SJCRH30 (cell line): ENCODE data around the gene PLA2G4E. TPM values are rescaled to one million over a fixed set of nuclear protein-coding genes. Genes with fewer than 3 reads are reported as not detected.

ENCODE experiments used
- DNase-seq, 2 experiments: peaks; one replicate each; pipeline ENCODE4 v3.0.0-alpha.2; 2015 to 2020
- H3K27ac ChIP-seq: fragments of 250-450 bp; sonication (Bioruptor Pico); 2 replicates; pipeline ENCODE4 v1.5.1; 2020; ENCODE audit warnings: mild to moderate bottlenecking, moderate library complexity
- H3K27me3 ChIP-seq: fragments of 250-450 bp; sonication (Bioruptor Pico); 2 replicates; pipeline ENCODE4 v1.5.1; 2020; ENCODE audit warnings: mild to moderate bottlenecking, moderate library complexity
- H3K36me3 ChIP-seq: fragments of 250-450 bp; sonication (Bioruptor Pico); 2 replicates; pipeline ENCODE4 v1.5.1; 2020; ENCODE audit warnings: mild to moderate bottlenecking, moderate library complexity
- H3K4me1 ChIP-seq: fragments of 250-450 bp; sonication (Bioruptor Pico); 2 replicates; pipeline ENCODE4 v1.5.1; 2020; ENCODE audit warnings: mild to moderate bottlenecking, moderate library complexity
- H3K4me3 ChIP-seq: fragments of 250-450 bp; sonication (Bioruptor Pico); 2 replicates; pipeline ENCODE4 v1.5.1; 2020; ENCODE audit warnings: mild to moderate bottlenecking, moderate library complexity
- H3K9me3 ChIP-seq: fragments of 250-450 bp; sonication (Bioruptor Pico); replicated peaks from 2 replicates; pipeline ENCODE4 v1.5.1; 2020; ENCODE audit warnings: mild to moderate bottlenecking, moderate library complexity
- total RNA-seq: library from RNA; depleted of rRNA; stranded (reverse); fragments of >200 nt; shearing (Covaris generic); gene quantifications from 2 replicates; pipeline ENCODE4 v1.2.3, GENCODE V29; 2014

PLA2G4E gene
- total RNA-seq, 1 experiment from 2014 or later: not detected

- Histone ChIP-seq H3K27me3 (no peaks in the 10 kb centered on the region), H3K36me3 (no peaks in the 10 kb centered on the region), H3K9me3 (no peaks in the 10 kb centered on the region), H3K4me1 (peaks cover 31% of the 10 kb centered on the region), H3K27ac (peak overlapping the region; percentile 31; the same call in 1 of the 2 replicates), H3K4me3 (peak overlapping the region; percentile 72)
- DNase-seq: peak in 1 of 2 experiments; percentile 29
Observed at GRCh38 chr15:41971895-41972252, 49.0 kb downstream of the PLA2G4E start.

DNA sequence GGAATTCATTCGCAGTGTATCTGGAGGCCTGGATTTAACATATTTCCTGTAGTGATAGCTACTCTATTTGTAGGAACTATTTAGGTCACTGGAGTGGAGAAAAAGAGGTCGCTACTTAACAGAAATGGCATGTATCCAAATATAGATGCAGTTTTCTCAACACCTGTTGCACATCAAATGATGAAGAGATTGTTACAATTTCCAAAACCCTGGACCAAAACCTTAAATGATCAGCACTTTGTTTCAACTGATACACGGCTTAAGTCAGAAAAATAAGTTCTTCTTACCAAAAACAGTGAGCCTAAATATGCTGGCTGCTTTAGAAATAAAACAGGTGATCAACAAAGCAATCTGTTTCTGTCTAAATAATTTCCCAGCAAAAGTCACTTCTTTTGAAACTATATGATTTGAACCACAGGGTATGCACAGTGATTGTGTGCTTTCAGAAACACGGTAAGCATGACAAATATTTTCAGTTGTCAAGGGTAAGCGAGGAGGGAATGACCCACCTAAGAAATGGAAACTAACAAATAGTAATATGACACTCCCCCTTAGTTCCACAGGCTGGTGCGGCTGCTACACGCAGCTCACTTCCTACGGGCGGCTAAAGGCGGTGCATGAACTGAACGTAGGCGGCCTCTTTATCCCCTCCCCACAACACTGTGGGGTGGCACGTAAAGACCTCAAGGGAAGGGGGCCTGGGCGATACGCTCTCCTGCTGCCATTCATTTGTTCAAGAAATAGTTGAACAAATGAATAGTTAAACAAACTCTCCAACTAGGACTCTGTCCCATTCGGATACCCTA is 49.5 kb downstream of the PLA2G4E start:
- Histone ChIP-seq H3K4me3 (peak overlapping the region; percentile 72), H3K27ac (peak overlapping the region; percentile 31; the same call in 1 of the 2 replicates), H3K4me1 (peaks cover 31% of the 10 kb centered on the region), H3K9me3 (no peaks in the 10 kb centered on the region), H3K36me3 (no peaks in the 10 kb centered on the region), H3K27me3 (no peaks in the 10 kb centered on the region)
- DNase-seq: peak; percentile 73 to 79

DNA sequence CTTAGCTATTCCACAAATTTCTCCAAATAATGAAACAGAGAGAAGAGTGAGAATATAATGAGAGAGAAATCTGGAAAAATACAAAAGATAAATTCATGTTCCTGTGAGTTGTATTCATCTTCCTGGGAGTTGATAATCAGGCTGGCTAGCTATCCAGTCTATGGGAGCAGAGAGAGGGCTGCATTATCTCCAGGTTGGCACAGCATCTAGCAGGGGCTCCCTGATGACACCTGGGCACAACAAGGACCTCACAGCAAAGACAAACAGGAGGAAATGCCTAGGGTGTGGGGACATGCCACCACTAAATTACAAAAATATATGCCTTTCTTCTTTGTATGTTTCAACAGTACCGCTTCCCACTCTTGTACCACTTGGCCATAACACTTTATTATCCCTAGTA is 50.4 kb downstream of the PLA2G4E start:
- Histone ChIP-seq H3K4me3 (peak overlapping the region; percentile 72), H3K36me3 (no peaks in the 10 kb centered on the region), H3K4me1 (peaks cover 38% of the 10 kb centered on the region), H3K27me3 (no peaks in the 10 kb centered on the region), H3K9me3 (no peaks in the 10 kb centered on the region), H3K27ac (no peak overlapping the region)
- DNase-seq: no peak

DNA sequence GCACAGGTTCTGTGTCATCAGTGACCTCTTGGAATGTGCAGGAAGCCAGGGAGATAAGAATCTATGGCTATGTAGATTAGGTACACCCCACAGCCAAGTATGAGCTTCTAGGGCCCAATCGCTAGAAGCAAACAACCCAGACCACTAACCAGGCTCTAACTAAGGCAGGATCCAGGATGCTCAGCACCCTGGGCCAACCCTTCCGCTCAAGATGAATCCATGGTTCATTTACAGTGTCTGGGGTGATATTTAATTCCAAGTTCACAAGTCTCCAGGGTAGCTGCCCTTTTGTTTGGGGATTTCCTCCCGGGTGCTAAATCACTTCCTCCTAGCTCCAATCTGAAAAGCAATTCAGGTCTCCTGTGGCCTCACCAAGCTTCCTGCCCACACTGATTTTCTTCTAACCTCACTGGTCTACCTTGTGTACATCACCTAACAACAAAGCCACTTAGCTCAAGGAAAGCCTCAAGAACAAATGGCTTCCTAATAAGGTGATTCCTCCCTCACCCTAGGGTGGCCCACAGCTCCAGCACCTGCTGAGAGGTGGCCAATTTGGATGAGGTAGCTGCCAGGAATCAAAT is 50.9 kb downstream of the PLA2G4E start:
- H3K27me3 ChIP-seq: no peaks in the 10 kb centered on the region
- H3K4me1 ChIP-seq: peaks cover 43% of the 10 kb centered on the region
- no peaks in the 10 kb centered on the region for H3K9me3 ChIP-seq
- H3K27ac ChIP-seq: no peak overlapping the region
- no peaks in the 10 kb centered on the region for H3K36me3 ChIP-seq
- DNase-seq: no peak
- H3K4me3 ChIP-seq: no peak overlapping the region

DNA sequence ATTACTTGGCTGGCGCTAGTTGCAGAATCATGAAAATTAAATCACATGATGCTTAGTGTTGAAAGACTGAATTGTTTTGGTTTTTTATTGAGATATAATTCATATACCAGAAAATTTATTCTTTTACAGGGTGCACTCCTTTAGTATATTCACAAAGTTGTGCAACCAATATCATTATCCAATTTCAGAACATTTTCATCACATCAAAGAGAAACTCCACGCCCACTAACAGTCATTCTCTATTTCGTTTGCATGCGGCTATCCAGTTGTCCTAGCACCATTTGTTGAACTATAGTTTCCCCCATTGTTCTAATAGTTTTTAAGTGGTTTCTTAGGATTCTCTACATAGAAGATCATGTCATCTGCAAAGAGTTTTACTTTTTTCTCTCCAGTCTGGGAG is 52.1 kb downstream of the PLA2G4E start:
- no peak for DNase-seq
- no peak overlapping the region for H3K4me3 ChIP-seq
- H3K9me3 ChIP-seq: no peaks in the 10 kb centered on the region
- H3K36me3 ChIP-seq: no peaks in the 10 kb centered on the region; the same call in 1 of the 2 replicates
- no peak overlapping the region for H3K27ac ChIP-seq
- H3K4me1 ChIP-seq: peaks cover 45% of the 10 kb centered on the region
- H3K27me3 ChIP-seq: no peaks in the 10 kb centered on the region

DNA sequence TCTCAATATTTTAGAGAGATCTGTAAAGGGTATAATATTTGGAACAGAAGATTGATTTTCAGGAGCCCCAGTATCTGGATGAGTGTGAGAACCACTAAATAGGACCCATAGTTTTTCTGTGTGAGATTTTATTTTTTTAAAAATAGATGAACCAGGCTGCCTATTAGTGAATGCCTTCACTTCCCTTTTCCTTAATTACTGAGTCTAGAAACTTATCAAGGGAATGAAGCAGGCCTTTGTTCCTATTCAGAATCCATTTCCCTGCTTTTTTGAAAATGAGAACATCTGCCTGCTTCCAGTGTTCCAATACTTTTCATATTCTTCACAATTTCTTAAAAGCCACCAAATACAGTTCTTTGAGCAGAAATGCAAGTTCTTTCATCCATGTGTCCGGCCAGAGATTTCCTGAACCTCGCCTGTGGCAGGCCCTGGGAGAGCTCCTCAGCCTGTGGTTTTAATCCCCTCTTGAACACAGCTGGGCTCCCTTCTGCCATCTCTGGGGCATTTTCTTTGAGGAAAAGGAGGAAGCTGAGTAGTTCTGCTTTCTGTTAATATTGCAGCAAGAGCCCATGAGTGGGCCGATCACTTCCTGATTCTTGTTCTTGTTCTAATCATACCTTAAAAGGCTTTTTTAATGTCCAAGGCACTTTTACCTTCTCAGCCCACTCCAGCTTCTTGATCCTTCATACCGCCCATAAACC is 53.2 kb downstream of the PLA2G4E start:
- no peaks in the 10 kb centered on the region for H3K9me3 ChIP-seq
- peaks cover 45% of the 10 kb centered on the region for H3K4me1 ChIP-seq
- H3K4me3 ChIP-seq: no peak overlapping the region
- H3K36me3 ChIP-seq: no peaks in the 10 kb centered on the region; the same call in 1 of the 2 replicates
- H3K27ac ChIP-seq: no peak overlapping the region; the same call in 1 of the 2 replicates
- DNase-seq: peak; percentile 37 to 60
- no peaks in the 10 kb centered on the region for H3K27me3 ChIP-seq

DNA sequence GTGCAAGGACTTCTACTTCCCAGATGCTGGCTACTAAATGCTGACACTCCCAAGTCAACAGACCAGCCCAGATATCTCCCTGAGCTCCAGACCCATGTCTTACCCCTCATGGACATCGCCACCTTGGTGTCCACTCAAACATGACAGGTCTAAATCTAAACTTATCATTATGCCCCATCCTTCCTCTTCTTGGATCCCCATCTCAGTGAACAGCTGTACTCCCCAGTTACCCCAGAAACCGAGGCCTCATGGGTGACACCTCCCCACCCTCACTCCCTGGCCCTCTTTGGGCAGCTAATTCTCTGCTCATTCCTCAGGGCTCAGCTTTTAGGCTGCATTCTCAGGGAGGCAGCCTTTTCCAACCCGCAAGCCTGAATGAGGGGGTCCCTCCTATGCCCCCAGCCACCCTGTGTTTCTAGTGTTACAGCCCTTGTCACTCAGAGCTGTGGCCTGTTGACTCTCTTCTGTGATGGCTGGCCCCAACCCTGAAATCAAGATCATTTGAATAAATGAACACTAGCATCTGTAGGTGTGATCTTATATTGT is 53.8 kb downstream of the PLA2G4E start:
- Histone ChIP-seq H3K27me3 (no peaks in the 10 kb centered on the region), H3K4me3 (no peak overlapping the region), H3K27ac (no peak overlapping the region), H3K4me1 (peaks cover 45% of the 10 kb centered on the region), H3K9me3 (no peaks in the 10 kb centered on the region), H3K36me3 (no peaks in the 10 kb centered on the region; the same call in none of the 2 replicates)
- DNase-seq: no peak

- Histone ChIP-seq H3K4me3 (no peak overlapping the region), H3K36me3 (peaks cover 6% of the 10 kb centered on the region), H3K9me3 (no peaks in the 10 kb centered on the region), H3K27ac (peak overlapping the region; percentile 67), H3K27me3 (no peaks in the 10 kb centered on the region), H3K4me1 (peaks cover 45% of the 10 kb centered on the region)
- DNase-seq: no peak
Observed at GRCh38 chr15:41966414-41966812, 54.4 kb downstream of the PLA2G4E start.

GRCh38 chr15:41965441-41966413 is 55.1 kb downstream of the PLA2G4E start:
- DNase-seq: peak; percentile 74 to 81
- Histone ChIP-seq H3K4me1 (peaks cover 39% of the 10 kb centered on the region), H3K9me3 (no peaks in the 10 kb centered on the region), H3K27me3 (no peaks in the 10 kb centered on the region), H3K4me3 (no peak overlapping the region), H3K36me3 (peaks cover 11% of the 10 kb centered on the region), H3K27ac (peak overlapping the region; percentile 67)

GRCh38 chr15:41961595-41962202 is 59.1 kb downstream of the PLA2G4E start:
- Histone ChIP-seq H3K4me3 (no peak overlapping the region), H3K4me1 (peaks cover 19% of the 10 kb centered on the region), H3K9me3 (no peaks in the 10 kb centered on the region), H3K27ac (no peak overlapping the region), H3K27me3 (no peaks in the 10 kb centered on the region), H3K36me3 (peaks cover 13% of the 10 kb centered on the region)
- no peak for DNase-seq

DNA sequence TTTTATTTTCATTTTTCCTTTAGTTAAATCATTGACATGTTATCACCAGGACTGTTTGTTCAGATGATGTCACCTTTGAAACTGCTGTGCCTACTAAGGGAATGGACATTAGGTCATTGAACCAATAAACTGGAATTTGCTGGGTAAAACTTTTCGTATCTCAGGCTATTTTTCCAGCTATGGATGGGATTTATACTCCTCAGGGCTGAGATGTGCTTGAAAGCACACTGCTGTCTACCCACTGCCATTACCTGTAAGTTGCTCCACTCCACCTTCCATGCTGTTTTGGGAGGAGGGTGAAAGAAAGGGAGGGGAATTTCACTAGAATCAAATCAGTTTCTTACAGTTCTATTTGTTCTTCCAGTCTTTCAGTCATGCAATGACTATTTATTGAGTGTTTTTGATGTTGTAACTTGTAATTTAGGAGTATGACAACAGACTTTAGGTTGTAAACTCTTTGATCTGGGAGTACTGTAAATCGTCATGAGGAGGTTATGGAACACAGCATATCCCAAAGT is 59.8 kb downstream of the PLA2G4E start:
- H3K27ac ChIP-seq: no peak overlapping the region
- DNase-seq: no peak

DNA sequence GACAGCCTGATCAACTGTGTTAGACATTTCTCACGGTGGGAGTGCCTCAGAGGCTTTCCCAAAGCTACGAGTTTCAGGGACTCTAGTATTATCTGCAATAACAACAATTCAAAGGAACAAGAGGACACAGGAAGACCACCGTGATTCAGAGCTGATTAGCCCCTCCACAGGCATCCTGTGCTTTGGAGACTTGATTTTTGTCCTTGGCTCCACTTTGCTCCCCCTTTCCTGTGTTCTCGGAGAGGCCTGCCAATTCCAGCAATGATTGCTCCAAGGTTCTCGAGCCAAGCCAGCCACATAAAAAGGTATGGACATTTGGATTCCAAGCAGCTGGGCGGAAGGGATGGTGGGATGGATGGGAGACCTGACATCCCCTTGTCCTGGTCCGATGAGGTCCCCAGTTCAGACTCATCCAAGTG is 62.8 kb downstream of the PLA2G4E start:
- Histone ChIP-seq H3K4me1 (no peaks in the 10 kb centered on the region; the same call in 1 of the 2 replicates), H3K27ac (no peak overlapping the region), H3K36me3 (peaks cover 26% of the 10 kb centered on the region), H3K27me3 (no peaks in the 10 kb centered on the region), H3K4me3 (no peak overlapping the region), H3K9me3 (no peaks in the 10 kb centered on the region)
- no peak for DNase-seq

More for the DNA sequence above, 59.8 kb downstream of the PLA2G4E start:
- Histone ChIP-seq H3K4me1 (peaks cover 12% of the 10 kb centered on the region), H3K36me3 (peaks cover 13% of the 10 kb centered on the region), H3K4me3 (no peak overlapping the region), H3K9me3 (no peaks in the 10 kb centered on the region), H3K27me3 (no peaks in the 10 kb centered on the region)
